T-helper 1 cell treated with Interleukin-12 subunit alpha and Interleukin-12 subunit beta and Interleukin-4 antibody, amounts not matched to agents 30 μg/mL and 1 μg/mL, for 36 hours (primary cell): ENCODE results near the gene NEDD9.
A peak's percentile ranks its signal among the peaks of the same experiment; 100 is the strongest.

Source experiments
- H3K27ac Mint-ChIP-seq: one replicate; pipeline ENCODE4 v1.8.0; 2021; ENCODE audit warnings: mild to moderate bottlenecking, mixed read lengths
- H3K27me3 Mint-ChIP-seq: one replicate; pipeline ENCODE4 v1.8.0; 2021; ENCODE audit warnings: low read depth, mixed read lengths
- H3K36me3 Mint-ChIP-seq: one replicate; pipeline ENCODE4 v1.8.0; 2021; ENCODE audit warnings: low read depth, mixed read lengths
- H3K4me1 Mint-ChIP-seq: one replicate; pipeline ENCODE4 v1.8.0; 2021; ENCODE audit warnings: low read depth, mixed read lengths
- H3K4me3 Mint-ChIP-seq: one replicate; pipeline ENCODE4 v1.8.0; 2021; ENCODE audit warnings: mild to moderate bottlenecking, moderate library complexity, mixed read lengths
- H3K9me3 Mint-ChIP-seq: one replicate; pipeline ENCODE4 v1.8.0; 2021; ENCODE audit warnings: mixed read lengths

NEDD9 gene

GRCh38 chr6:11233673-11234573 is 1.5 kb upstream of the NEDD9 start:
- Mint-ChIP-seq H3K9me3 (peaks cover 4% of the 10 kb centered on the region), H3K27ac (peak overlapping the region; percentile 99), H3K36me3 (peaks cover 22% of the 10 kb centered on the region), H3K27me3 (no peaks in the 10 kb centered on the region), H3K4me1 (peaks cover 55% of the 10 kb centered on the region), H3K4me3 (peak overlapping the region; percentile 95)

DNA sequence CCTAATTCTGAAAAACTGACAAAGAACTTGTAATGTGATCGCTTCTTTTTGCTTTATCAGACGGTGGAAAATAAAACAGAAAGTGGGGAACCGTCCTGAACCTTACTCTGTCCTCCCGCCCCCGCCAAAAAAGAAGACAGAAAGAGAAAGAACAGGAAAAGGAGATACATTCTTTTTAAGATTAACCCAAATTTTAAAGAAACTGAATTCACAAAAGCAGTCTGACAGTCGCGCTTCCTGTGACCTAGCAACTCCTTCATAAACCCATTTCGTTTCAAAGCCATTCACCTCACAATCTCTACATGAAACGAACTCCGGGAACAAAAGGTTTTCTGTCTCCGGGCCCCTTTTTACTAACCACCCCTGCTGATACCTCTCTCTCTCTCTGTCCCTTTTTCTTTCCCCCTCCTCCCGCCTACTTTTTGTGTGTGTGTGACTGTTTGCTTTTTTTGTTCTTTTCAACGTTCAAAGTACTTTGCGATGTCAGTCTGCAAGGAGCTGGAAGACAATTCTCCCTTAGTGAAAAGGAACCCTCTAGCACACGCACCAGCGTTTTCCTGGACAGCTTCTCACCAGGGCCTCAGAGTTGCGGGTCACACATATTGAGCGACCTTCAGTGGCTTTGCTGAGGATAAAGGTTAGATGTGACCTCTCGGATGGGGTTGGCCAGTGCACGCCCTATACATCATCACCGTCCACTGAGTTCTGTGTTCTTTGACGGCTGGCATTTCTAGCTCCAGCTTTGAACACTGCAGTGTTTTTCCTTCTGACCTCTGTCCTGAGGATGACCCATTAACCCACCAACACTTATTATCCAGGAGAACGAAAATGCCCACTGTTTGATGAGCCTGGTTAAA is 530 bp upstream of the NEDD9 start:
- Mint-ChIP-seq H3K9me3 (no peaks in the 10 kb centered on the region), H3K4me3 (peak overlapping the region; percentile 95), H3K27ac (peak overlapping the region; percentile 99), H3K4me1 (peaks cover 55% of the 10 kb centered on the region), H3K27me3 (no peaks in the 10 kb centered on the region), H3K36me3 (peaks cover 21% of the 10 kb centered on the region)

DNA sequence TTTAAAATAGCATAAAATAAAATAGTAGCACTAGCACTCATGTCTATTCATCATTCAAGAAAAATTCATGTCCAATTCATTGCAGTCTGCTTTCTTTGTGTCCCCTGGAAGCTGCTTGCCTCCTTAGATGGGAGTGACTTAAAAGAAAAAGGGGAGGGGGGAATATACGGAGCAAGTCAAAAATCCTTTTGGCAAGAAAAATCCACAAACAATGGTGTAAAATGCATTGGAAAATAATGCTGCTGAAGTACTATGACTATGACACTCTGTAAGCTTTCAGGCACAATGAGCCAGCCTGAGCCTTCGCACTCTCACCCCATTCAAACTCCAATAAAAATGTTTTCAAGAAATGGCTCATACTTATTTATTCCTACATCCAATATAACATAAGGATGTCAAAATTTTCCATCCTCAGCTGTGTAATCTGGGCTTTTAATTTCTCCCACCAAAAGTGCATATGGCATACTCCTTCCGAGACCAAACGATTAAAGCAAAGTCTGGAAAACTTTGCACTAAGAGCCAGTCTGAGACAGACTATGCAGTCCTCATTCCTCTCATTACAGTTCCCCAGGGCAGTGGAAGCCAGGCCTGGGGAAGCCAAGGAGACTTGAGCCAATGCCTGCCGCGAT is 790 bp downstream of the NEDD9 start:
- Mint-ChIP-seq H3K4me3 (peak overlapping the region; percentile 95), H3K27me3 (no peaks in the 10 kb centered on the region), H3K9me3 (no peaks in the 10 kb centered on the region), H3K27ac (peak overlapping the region; percentile 99), H3K36me3 (peaks cover 18% of the 10 kb centered on the region), H3K4me1 (peaks cover 55% of the 10 kb centered on the region)

DNA sequence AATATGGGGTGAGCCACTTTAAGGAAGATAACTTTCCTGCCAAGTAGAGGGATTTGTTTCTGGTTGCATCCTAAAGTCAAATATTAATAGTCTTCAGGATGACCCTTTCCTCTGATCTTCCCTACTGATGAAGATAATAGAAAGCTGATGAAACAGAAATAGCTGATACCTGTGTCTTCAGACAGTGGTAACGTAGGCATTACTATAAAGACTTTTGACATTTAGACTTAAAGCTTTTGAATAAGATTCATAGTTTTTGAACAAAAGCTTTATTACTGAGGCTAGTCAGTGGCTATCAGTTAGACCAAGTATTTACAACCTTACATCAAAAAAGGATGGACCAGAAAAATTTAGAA is 1.4 kb downstream of the NEDD9 start:
- peaks cover 52% of the 10 kb centered on the region for H3K4me1 Mint-ChIP-seq
- H3K9me3 Mint-ChIP-seq, result no peaks in the 10 kb centered on the region
- peak overlapping the region; percentile 67 for H3K27ac Mint-ChIP-seq
- peak overlapping the region; percentile 95 for H3K4me3 Mint-ChIP-seq
- H3K27me3 Mint-ChIP-seq, result no peaks in the 10 kb centered on the region
- peaks cover 20% of the 10 kb centered on the region for H3K36me3 Mint-ChIP-seq

DNA sequence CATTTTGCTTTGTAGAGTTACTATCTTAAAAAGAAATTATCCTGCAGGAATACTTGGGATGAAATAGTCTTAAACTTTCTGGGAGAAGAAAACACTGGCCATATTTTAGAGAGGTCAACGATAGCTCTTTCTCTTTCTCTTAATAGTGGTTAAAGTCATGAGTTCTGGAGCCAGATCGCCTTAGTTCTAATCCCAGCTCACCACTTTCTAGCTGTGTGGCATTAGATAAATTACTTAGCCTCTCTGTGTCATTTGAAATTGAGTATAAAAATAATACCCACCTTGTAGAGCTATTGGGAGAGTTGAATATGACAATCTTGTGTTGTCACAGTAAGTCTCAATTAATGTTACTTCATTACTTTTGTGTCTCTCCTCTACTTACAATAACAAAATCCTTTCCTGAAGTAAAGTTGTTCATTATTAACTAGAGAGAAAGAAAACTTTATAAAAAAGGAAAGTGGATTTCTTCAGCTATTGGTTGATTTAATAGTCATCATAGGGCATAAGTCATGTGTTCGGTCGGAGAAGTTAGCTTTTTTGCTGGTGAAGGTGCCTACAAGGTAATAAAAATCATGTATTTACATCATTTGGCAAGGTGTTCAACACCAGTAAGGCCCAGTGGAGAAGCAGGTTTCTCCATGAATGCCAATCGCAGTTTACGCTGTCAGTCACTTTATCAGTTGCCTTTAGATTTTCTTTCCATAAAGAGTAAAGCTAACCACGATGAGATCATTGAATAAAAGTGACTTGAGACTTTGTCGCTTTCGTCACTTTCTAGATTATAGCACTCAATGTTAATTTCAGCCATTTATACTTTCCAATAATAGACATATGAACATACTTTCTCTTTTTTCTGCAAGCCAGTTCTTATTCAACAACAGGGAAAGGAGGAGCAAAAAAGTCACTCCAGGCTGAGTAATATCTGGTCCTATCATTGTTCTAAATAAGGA is 2.0 kb downstream of the NEDD9 start:
- H3K4me3 Mint-ChIP-seq, result peak overlapping the region; percentile 95
- H3K27ac Mint-ChIP-seq, result peak overlapping the region; percentile 67
- H3K36me3 Mint-ChIP-seq, result peaks cover 20% of the 10 kb centered on the region
- peaks cover 48% of the 10 kb centered on the region for H3K4me1 Mint-ChIP-seq
- no peaks in the 10 kb centered on the region for H3K27me3 Mint-ChIP-seq
- H3K9me3 Mint-ChIP-seq, result no peaks in the 10 kb centered on the region

- no peaks in the 10 kb centered on the region for H3K27me3 Mint-ChIP-seq
- H3K27ac Mint-ChIP-seq, result no peak overlapping the region
- peaks cover 22% of the 10 kb centered on the region for H3K36me3 Mint-ChIP-seq
- H3K4me3 Mint-ChIP-seq, result peak overlapping the region; percentile 95
- peaks cover 52% of the 10 kb centered on the region for H3K4me1 Mint-ChIP-seq
- no peaks in the 10 kb centered on the region for H3K9me3 Mint-ChIP-seq
These were observed 2.8 kb downstream of the NEDD9 start for GRCh38 chr6:11229655-11230046.

GRCh38 chr6:11228935-11229654 is 3.4 kb downstream of the NEDD9 start:
- Mint-ChIP-seq H3K36me3 (peaks cover 27% of the 10 kb centered on the region), H3K4me1 (peaks cover 55% of the 10 kb centered on the region)

GRCh38 chr6:11227698-11228097 is 4.8 kb downstream of the NEDD9 start:
- H3K27ac Mint-ChIP-seq, result no peak overlapping the region
- H3K27me3 Mint-ChIP-seq, result no peaks in the 10 kb centered on the region
- peaks cover 29% of the 10 kb centered on the region for H3K36me3 Mint-ChIP-seq
- peaks cover 55% of the 10 kb centered on the region for H3K4me1 Mint-ChIP-seq
- no peaks in the 10 kb centered on the region for H3K9me3 Mint-ChIP-seq
- H3K4me3 Mint-ChIP-seq, result peak overlapping the region; percentile 9

More at GRCh38 chr6:11228935-11229654, 3.4 kb downstream of the NEDD9 start:
- Mint-ChIP-seq H3K27ac (no peak overlapping the region), H3K4me3 (no peak overlapping the region), H3K27me3 (no peaks in the 10 kb centered on the region), H3K9me3 (no peaks in the 10 kb centered on the region)

GRCh38 chr6:11226005-11226404 is 6.5 kb downstream of the NEDD9 start:
- Mint-ChIP-seq H3K36me3 (peaks cover 31% of the 10 kb centered on the region), H3K4me3 (no peak overlapping the region)

DNA sequence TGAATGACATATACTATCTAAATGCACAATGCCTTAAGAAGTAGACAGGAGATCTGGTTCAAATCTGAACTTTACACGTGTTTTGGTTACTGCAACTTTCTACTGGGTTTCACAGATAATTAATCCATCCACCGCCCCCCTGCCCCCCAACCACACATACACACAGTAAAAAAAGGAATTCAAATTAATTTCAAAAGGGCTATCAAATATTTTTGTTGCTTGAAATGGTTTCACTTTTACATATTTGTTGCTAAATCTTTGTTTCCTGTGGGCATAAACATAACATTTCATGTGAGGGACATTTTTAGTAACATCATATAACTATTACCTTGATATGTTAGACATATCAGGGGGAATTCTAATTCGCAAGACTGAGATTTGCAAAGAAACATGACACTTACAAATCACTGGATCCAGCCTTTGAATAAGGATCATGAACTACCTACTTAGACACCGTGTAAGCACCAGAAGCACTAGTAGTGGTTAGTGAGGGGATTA is 7.5 kb downstream of the NEDD9 start:
- no peaks in the 10 kb centered on the region for H3K9me3 Mint-ChIP-seq
- peak overlapping the region; percentile 75 for H3K4me3 Mint-ChIP-seq
- peak overlapping the region; percentile 89 for H3K27ac Mint-ChIP-seq
- H3K36me3 Mint-ChIP-seq, result peaks cover 35% of the 10 kb centered on the region
- H3K27me3 Mint-ChIP-seq, result no peaks in the 10 kb centered on the region
- peaks cover 62% of the 10 kb centered on the region for H3K4me1 Mint-ChIP-seq

More at GRCh38 chr6:11226005-11226404, 6.5 kb downstream of the NEDD9 start:
- peaks cover 63% of the 10 kb centered on the region for H3K4me1 Mint-ChIP-seq
- H3K27me3 Mint-ChIP-seq, result no peaks in the 10 kb centered on the region
- no peaks in the 10 kb centered on the region for H3K9me3 Mint-ChIP-seq
- H3K27ac Mint-ChIP-seq, result peak overlapping the region; percentile 33

GRCh38 chr6:11224252-11224965 is 8.1 kb downstream of the NEDD9 start:
- Mint-ChIP-seq H3K4me3 (peak overlapping the region; percentile 75), H3K36me3 (peaks cover 33% of the 10 kb centered on the region), H3K27me3 (no peaks in the 10 kb centered on the region), H3K27ac (peak overlapping the region; percentile 89), H3K9me3 (no peaks in the 10 kb centered on the region), H3K4me1 (peaks cover 60% of the 10 kb centered on the region)

GRCh38 chr6:11223286-11223864 is 9.1 kb downstream of the NEDD9 start:
- Mint-ChIP-seq H3K27me3 (no peaks in the 10 kb centered on the region), H3K4me3 (peak overlapping the region; percentile 68), H3K36me3 (peaks cover 40% of the 10 kb centered on the region), H3K4me1 (peaks cover 68% of the 10 kb centered on the region), H3K9me3 (no peaks in the 10 kb centered on the region), H3K27ac (peak overlapping the region; percentile 89)
